IMR-90 (cell line): ENCODE data around the gene TMEM212.

Source experiments
- BHLHE40 ChIP-seq: fragments of 150-350 bp; IDR thresholded peaks from 2 replicates; pipeline ENCODE4 v1.6.1; 2016; ENCODE audit warnings: mild to moderate bottlenecking, low read depth, low read length
- CEBPB ChIP-seq: IDR thresholded peaks from 2 replicates; pipeline ENCODE4 v1.6.1; 2012; ENCODE audit warnings: low read depth, low read length, improper control_type of control experiment
- CTCF ChIP-seq: conservative IDR thresholded peaks from 2 replicates; pipeline ENCODE4 v1.5.1; 2012; ENCODE audit warnings: mild to moderate bottlenecking, low read depth, low read length, improper control_type of control experiment
- MAZ ChIP-seq: IDR thresholded peaks from 2 replicates; pipeline ENCODE4 v1.6.1; 2012; ENCODE audit warnings: low read depth, mild to moderate bottlenecking, low read length, improper control_type of control experiment, moderate library complexity, borderline replicate concordance
- POLR2A ChIP-seq: IDR thresholded peaks from 2 replicates; pipeline ENCODE4 v1.6.1; 2012; ENCODE audit warnings: mild to moderate bottlenecking, low read depth, low read length
- SMC3 ChIP-seq: fragments of 150-350 bp; IDR thresholded peaks from 2 replicates; pipeline ENCODE4 v1.6.1; 2016; ENCODE audit warnings: low read depth, mild to moderate bottlenecking, antibody characterized with exemption, low read length, moderate library complexity
- TF ChIP-seq, protein P1 (sequence below): fragments of 150-350 bp; IDR thresholded peaks from 2 replicates; pipeline ENCODE4 v1.6.1; 2016; ENCODE audit warnings: low read depth, mild to moderate bottlenecking, low read length, moderate library complexity, borderline replicate concordance

- no peak for TF ChIP-seq POLR2A
- TF ChIP-seq CTCF, result no peak
- TF ChIP-seq, protein P1, sequence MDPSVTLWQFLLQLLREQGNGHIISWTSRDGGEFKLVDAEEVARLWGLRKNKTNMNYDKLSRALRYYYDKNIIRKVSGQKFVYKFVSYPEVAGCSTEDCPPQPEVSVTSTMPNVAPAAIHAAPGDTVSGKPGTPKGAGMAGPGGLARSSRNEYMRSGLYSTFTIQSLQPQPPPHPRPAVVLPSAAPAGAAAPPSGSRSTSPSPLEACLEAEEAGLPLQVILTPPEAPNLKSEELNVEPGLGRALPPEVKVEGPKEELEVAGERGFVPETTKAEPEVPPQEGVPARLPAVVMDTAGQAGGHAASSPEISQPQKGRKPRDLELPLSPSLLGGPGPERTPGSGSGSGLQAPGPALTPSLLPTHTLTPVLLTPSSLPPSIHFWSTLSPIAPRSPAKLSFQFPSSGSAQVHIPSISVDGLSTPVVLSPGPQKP, result no peak
- TF ChIP-seq BHLHE40, result no peak
- no peak for TF ChIP-seq CEBPB
- TF ChIP-seq MAZ, result no peak
- no peak for TF ChIP-seq SMC3
These were observed 10.2 kb upstream of the TMEM212 start for GRCh38 chr3:171832989-171833388.
